Lower lobe of right lung (tissue), 2 donors: ENCODE results near the gene PBXIP1. TPM values are rescaled to one million over a fixed set of nuclear protein-coding genes. Genes with fewer than 3 reads are reported as not detected.
A peak's percentile ranks its signal among the peaks of the same experiment; 100 is the strongest.

Source experiments
- ATAC-seq, 2 donors: fragments of 200-7000 bp; cut with Tn5 transposase; one replicate each; pipeline ENCODE4 v1.9.1; 2020 to 2022; ENCODE audit warnings: mild to moderate bottlenecking in 2 of 2, moderate library complexity in 2 of 2
- DNase-seq: peaks from one replicate; pipeline ENCODE4 v3.0.0-alpha.2; 2020
- H3K27ac ChIP-seq: fragments of 200-600 bp; one replicate; pipeline ENCODE4 v1.8.0; 2022
- H3K27me3 ChIP-seq: fragments of 200-600 bp; one replicate; pipeline ENCODE4 v1.8.0; 2022; ENCODE audit warnings: low read depth
- H3K36me3 ChIP-seq: fragments of 200-600 bp; one replicate; pipeline ENCODE4 v1.8.0; 2022; ENCODE audit warnings: mild to moderate bottlenecking
- H3K4me1 ChIP-seq: fragments of 200-600 bp; one replicate; pipeline ENCODE4 v1.8.0; 2022
- H3K4me3 ChIP-seq: fragments of 200-600 bp; one replicate; pipeline ENCODE4 v1.8.0; 2022; ENCODE audit warnings: mild to moderate bottlenecking
- H3K9me3 ChIP-seq: fragments of 200-600 bp; one replicate; pipeline ENCODE4 v1.8.0; 2022
- intact Hi-C: fragments of 100-400 bp; cut with DNase I; formaldehyde crosslinking; loops from one replicate; pipeline ENCODE4 v1.11.0; 2022
- total RNA-seq: library from RNA; stranded (reverse); fragmentation: NEBNext Ultra II Directional; extraction: Animal tissue kit (Norgen Biotek cat#: 25700); gene quantifications from one replicate; pipeline ENCODE4 v1.2.1, GENCODE V29; 2021
- TF ChIP-seq, protein P1 (sequence below): fragments of 200-600 bp; IDR thresholded peaks from one replicate; pipeline ENCODE4 v1.8.0; 2022; ENCODE audit warnings: antibody characterized with exemption, mild to moderate bottlenecking
- donor health status: DM: no; HTN: yes; CAD: no; lungs with severe emphysema.

PBXIP1 gene
- total RNA-seq, 1 donor from 2014 or later, result 68.1 TPM

DNA sequence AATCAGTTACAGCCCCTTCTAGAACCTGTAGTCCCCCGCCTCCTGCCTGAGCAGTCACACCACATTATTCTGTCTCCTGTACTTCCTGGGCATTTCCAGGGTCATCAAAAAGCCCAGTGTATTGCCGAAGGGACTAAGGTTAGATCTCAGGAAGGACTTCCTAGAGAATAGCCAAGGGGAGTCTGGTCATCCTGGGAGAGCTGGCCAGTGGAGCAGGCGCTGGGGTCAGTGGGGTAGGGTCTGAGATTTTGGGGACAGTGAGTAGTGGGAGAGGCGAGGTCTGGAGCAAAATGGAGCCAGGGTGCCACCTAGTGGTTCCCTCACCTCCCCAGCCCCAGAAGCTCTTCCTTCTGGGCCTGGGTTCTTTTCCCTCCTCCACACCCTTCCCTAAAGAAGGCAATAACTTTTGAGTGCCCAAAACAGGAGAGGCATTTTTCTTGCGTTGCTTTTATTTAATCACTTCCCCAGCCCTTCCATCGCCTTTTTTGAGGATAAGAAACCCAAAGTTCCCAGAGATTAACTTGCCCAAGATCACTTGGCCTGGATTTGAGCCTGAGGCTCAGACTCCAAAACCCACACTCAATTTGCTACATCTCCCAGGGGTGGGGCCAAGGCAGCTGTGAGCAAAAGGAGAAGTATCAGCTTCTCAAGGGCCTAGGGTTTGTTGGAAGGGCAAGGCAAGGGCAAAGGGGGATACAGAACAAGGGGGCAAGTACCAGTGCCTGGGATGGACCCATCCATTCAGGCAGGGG, 12.1 kb downstream of the PBXIP1 start:
- TF ChIP-seq, protein P1, sequence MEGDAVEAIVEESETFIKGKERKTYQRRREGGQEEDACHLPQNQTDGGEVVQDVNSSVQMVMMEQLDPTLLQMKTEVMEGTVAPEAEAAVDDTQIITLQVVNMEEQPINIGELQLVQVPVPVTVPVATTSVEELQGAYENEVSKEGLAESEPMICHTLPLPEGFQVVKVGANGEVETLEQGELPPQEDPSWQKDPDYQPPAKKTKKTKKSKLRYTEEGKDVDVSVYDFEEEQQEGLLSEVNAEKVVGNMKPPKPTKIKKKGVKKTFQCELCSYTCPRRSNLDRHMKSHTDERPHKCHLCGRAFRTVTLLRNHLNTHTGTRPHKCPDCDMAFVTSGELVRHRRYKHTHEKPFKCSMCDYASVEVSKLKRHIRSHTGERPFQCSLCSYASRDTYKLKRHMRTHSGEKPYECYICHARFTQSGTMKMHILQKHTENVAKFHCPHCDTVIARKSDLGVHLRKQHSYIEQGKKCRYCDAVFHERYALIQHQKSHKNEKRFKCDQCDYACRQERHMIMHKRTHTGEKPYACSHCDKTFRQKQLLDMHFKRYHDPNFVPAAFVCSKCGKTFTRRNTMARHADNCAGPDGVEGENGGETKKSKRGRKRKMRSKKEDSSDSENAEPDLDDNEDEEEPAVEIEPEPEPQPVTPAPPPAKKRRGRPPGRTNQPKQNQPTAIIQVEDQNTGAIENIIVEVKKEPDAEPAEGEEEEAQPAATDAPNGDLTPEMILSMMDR, result peak; percentile 61
- Histone ChIP-seq H3K4me3 (no peak overlapping the region), H3K27ac (peak overlapping the region; percentile 33), H3K27me3 (no peaks in the 10 kb centered on the region), H3K4me1 (peaks cover 31% of the 10 kb centered on the region), H3K9me3 (no peaks in the 10 kb centered on the region), H3K36me3 (peaks cover 39% of the 10 kb centered on the region)
- ATAC-seq, result peak; percentile 37 to 57
- no peak for DNase-seq
- intact Hi-C loops, result no loop called here

- H3K36me3 ChIP-seq, result peaks cover 17% of the 10 kb centered on the region
- DNase-seq, result no peak
Observed at GRCh38 chr1:154941333-154942013, 14.4 kb downstream of the PBXIP1 start.

DNA sequence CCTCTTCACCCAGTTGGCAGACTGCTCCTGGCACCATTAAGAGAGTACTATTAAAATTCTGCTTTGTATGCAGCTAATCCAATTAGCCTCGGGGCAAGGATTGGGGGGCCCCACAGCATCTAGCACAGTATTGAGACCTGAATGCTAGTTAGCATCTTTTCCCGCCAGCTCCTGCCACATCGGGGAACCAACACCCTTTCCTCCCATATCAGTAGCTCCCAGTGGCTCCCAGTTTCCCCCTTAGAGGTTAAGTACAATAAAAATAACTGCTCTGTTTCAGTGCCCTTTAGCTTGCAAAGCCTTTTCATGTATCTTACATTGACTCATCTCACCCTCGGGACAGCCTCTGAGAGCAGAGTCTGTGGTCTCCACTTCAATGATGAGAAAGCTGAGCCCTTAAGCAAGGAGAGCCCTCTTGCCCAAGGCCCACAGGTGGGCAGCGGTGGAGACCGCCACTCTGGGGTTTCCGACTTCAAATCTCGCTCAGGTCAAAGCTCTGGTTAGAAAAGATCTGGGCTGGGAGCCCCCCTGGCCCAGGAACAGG, 15.2 kb downstream of the PBXIP1 start:
- Histone ChIP-seq H3K4me3 (no peak overlapping the region), H3K36me3 (peaks cover 11% of the 10 kb centered on the region), H3K27me3 (no peaks in the 10 kb centered on the region), H3K9me3 (no peaks in the 10 kb centered on the region), H3K27ac (no peak overlapping the region), H3K4me1 (peaks cover 46% of the 10 kb centered on the region)
- ATAC-seq, result no peak
- TF ChIP-seq, protein P1, result no peak
- no peak for DNase-seq
- intact Hi-C loops, result no loop called here

More at GRCh38 chr1:154941333-154942013, 14.4 kb downstream of the PBXIP1 start:
- TF ChIP-seq, protein P1, result no peak
- ATAC-seq, result no peak
- peak overlapping the region; percentile 64 for H3K27ac ChIP-seq
- intact Hi-C loops, result no loop called here
- no peak overlapping the region for H3K4me3 ChIP-seq
- H3K4me1 ChIP-seq, result peaks cover 41% of the 10 kb centered on the region
- H3K9me3 ChIP-seq, result no peaks in the 10 kb centered on the region
- H3K27me3 ChIP-seq, result no peaks in the 10 kb centered on the region

- Histone ChIP-seq H3K36me3 (peaks cover 6% of the 10 kb centered on the region), H3K27ac (no peak overlapping the region), H3K9me3 (no peaks in the 10 kb centered on the region), H3K4me1 (peaks cover 51% of the 10 kb centered on the region), H3K4me3 (no peak overlapping the region), H3K27me3 (no peaks in the 10 kb centered on the region)
- intact Hi-C loops, result no loop called here
- no peak for ATAC-seq
- TF ChIP-seq, protein P1, result no peak
- DNase-seq, result no peak
Observed at GRCh38 chr1:154940213-154940560, 15.7 kb downstream of the PBXIP1 start.

DNA sequence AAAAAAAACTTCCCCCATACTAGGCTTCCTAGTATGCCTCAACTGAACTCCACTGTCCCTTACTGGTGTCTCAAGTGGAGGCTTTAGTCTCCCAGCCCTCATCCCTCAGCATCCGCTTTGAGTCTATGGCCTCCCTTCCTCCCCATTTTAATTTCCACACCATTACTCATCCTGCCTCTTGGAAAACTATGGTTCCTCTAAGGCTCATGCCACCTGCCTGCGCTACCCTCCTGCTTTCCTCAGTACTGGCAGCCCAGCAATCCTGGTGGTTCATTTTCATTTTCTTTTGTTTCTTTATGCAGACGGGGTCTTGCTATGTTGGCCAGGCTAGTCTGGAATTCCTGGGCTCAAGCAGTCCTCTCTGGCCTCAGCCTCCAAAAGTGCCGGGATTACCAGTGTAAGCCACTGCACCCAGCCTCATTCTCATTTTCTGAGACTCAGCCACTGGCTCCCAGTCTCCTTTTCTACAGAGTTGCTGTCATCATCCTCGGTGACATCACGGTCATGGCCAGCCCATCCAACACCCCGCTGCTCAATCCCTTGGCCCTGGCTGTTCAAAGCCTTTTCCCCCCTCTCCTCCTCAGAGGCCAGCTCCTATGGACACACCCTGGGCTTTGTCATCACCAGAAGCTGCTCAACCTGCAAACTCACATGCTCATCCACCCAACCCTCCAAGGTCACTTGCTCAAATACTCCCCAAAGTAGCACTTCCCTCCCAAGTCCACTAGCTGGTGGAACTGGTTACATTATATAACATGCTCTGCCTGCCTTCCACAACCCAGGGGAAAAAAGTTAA, 17.1 kb downstream of the PBXIP1 start:
- TF ChIP-seq, protein P1, result no peak
- no peak for ATAC-seq
- Histone ChIP-seq H3K27ac (peak overlapping the region; percentile 99), H3K4me3 (no peak overlapping the region), H3K36me3 (no peaks in the 10 kb centered on the region), H3K4me1 (peaks cover 42% of the 10 kb centered on the region), H3K27me3 (no peaks in the 10 kb centered on the region), H3K9me3 (no peaks in the 10 kb centered on the region)
- intact Hi-C loops, result no loop called here
- no peak for DNase-seq
